Measurements from ENCODE around the gene CITED2. TPM values are rescaled to one million over a fixed set of nuclear protein-coding genes. Genes with fewer than 3 reads are reported as not detected.

The CITED2 gene
- total and polyA plus RNA-seq, 12 donors = 21.3 to 433 (median 225) TPM

GRCh38 chr6:139341060-139341459 lies 33.4 kb downstream of the CITED2 start:
- Histone ChIP-seq H3K27me3 (no peaks in the 10 kb centered on the region), H3K27ac (no peak overlapping the region), H3K9me3 (replicated peaks in 1 of 3) (no peaks in the 10 kb centered on the region), H3K36me3 (replicated peaks in 1 of 2) (no peaks in the 10 kb centered on the region), H3K4me1 (replicated peaks in 1 of 2) (no peaks in the 10 kb centered on the region), H3K4me3 (no peak overlapping the region)
- no peak for DNase-seq
- intact Hi-C loops (cut with DNase I) = no loop called here
- TF ChIP-seq POLR2A (IDR thresholded peaks at IDR 0.05) = no peak
- TF ChIP-seq CTCF (IDR thresholded peaks at IDR 0.05) = no peak
- 84 to 95% (median 88%) methylated on average over 2 of the region's 2 CpGs for WGBS, 4 donors

DNA sequence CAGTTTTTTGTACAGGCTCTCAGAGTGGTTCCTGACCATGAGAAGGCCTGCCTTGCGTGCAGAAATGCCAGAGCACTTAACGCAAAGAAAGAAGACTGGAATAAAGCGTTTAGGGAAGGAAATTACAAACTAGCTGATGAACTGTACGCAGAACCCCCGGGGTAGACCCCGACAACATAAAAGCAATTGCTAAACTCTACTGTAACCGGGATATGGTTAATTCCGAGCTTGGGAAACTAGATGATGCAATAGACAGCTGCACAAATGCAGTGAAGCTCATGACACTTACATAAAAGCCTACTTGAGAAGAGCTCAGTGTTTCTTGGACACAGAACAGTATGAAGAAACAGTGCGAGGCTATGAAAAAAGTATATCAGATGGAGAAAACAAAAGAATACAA lies 35.7 kb downstream of the CITED2 start:
- no peak overlapping the region for H3K27ac ChIP-seq
- no peaks in the 10 kb centered on the region for H3K27me3 ChIP-seq
- TF ChIP-seq CTCF (IDR thresholded peaks at IDR 0.05) (no peak), POLR2A (IDR thresholded peaks at IDR 0.05) (no peak)
- peak in 1 of 7 donors; percentile 4 for DNase-seq
- 67 to 76% (median 74%) methylated on average over 9 of the region's 9 CpGs for WGBS, 4 donors
- H3K9me3 ChIP-seq (replicated peaks in 1 of 3) = no peaks in the 10 kb centered on the region
- intact Hi-C loops (cut with DNase I) = no loop called here
- no peaks in the 10 kb centered on the region for H3K4me1 ChIP-seq (replicated peaks in 1 of 2)
- H3K36me3 ChIP-seq (replicated peaks in 1 of 2) = no peaks in the 10 kb centered on the region
- H3K4me3 ChIP-seq = no peak overlapping the region

- intact Hi-C loops (cut with DNase I) = no loop called here
- TF ChIP-seq CTCF (IDR thresholded peaks at IDR 0.05) = no peak
- no peak for TF ChIP-seq POLR2A (IDR thresholded peaks at IDR 0.05)
- Histone ChIP-seq H3K9me3 (replicated peaks in 1 of 3) (no peaks in the 10 kb centered on the region), H3K36me3 (replicated peaks in 1 of 2) (no peaks in the 10 kb centered on the region), H3K4me3 (no peak overlapping the region), H3K27ac (no peak overlapping the region), H3K4me1 (replicated peaks in 1 of 2) (no peaks in the 10 kb centered on the region), H3K27me3 (no peaks in the 10 kb centered on the region)
- 70 to 84% (median 75%) methylated on average over 5 of the region's 5 CpGs for WGBS, 4 donors
- DNase-seq = peak in 5 of 7 donors; percentile 24 to 59 (median 31)
Observed at GRCh38 chr6:139337830-139338229, 36.6 kb downstream of the CITED2 start.

DNA sequence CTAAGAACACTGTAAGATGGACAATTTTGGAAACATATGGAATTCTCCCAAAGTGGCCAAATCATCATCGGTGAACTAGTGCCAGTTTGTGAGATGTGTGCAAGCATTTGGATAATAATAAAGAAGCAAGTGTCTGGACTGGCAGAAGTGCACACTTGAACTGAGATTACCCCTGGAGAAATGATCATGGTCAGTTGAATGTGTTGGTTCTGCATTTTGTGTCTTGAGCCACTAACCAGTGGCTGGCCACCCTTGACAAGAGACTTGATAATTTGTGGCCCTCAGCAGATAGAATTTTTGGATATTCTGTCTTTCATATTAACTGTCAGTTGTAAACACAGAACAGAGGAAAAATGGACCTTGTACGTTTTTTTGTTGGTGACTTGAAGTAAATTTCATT lies 37.4 kb downstream of the CITED2 start:
- Histone ChIP-seq H3K27me3 (no peaks in the 10 kb centered on the region), H3K27ac (no peak overlapping the region), H3K36me3 (replicated peaks in 1 of 2) (no peaks in the 10 kb centered on the region), H3K4me3 (no peak overlapping the region), H3K4me1 (replicated peaks in 1 of 2) (no peaks in the 10 kb centered on the region), H3K9me3 (replicated peaks in 1 of 3) (no peaks in the 10 kb centered on the region)
- 78 to 89% (median 86%) methylated on average over 2 of the region's 2 CpGs for WGBS, 4 donors
- TF ChIP-seq POLR2A (IDR thresholded peaks at IDR 0.05) (no peak), CTCF (IDR thresholded peaks at IDR 0.05) (no peak)
- intact Hi-C loops (cut with DNase I) = no loop called here
- DNase-seq = no peak

All from adrenal gland (tissue), 12 donors.